Fibroblast of upper back skin (primary cell): Measurements from ENCODE around the gene TRHDE.
A peak's percentile ranks its signal among the peaks of the same experiment; 100 is the strongest.

Source experiments
- DNase-seq: peaks from one replicate; pipeline ENCODE4 v3.0.0-alpha.2; 2013

The TRHDE gene, protein sequence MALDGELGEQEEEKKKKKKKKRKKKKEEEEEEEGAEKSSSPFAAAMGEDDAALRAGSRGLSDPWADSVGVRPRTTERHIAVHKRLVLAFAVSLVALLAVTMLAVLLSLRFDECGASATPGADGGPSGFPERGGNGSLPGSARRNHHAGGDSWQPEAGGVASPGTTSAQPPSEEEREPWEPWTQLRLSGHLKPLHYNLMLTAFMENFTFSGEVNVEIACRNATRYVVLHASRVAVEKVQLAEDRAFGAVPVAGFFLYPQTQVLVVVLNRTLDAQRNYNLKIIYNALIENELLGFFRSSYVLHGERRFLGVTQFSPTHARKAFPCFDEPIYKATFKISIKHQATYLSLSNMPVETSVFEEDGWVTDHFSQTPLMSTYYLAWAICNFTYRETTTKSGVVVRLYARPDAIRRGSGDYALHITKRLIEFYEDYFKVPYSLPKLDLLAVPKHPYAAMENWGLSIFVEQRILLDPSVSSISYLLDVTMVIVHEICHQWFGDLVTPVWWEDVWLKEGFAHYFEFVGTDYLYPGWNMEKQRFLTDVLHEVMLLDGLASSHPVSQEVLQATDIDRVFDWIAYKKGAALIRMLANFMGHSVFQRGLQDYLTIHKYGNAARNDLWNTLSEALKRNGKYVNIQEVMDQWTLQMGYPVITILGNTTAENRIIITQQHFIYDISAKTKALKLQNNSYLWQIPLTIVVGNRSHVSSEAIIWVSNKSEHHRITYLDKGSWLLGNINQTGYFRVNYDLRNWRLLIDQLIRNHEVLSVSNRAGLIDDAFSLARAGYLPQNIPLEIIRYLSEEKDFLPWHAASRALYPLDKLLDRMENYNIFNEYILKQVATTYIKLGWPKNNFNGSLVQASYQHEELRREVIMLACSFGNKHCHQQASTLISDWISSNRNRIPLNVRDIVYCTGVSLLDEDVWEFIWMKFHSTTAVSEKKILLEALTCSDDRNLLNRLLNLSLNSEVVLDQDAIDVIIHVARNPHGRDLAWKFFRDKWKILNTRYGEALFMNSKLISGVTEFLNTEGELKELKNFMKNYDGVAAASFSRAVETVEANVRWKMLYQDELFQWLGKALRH

GRCh38 chr12:72272091-72272661 lies at the start of gene TRHDE:
TRHDE (plus strand) TSS chr12:72272370; CDS start chr12:72272644, 274 bp downstream.
- DNase-seq = peak; percentile 64

GRCh38 chr12:72226510-72226909 lies 45.7 kb upstream of the TRHDE start:
- DNase-seq = no peak

DNA sequence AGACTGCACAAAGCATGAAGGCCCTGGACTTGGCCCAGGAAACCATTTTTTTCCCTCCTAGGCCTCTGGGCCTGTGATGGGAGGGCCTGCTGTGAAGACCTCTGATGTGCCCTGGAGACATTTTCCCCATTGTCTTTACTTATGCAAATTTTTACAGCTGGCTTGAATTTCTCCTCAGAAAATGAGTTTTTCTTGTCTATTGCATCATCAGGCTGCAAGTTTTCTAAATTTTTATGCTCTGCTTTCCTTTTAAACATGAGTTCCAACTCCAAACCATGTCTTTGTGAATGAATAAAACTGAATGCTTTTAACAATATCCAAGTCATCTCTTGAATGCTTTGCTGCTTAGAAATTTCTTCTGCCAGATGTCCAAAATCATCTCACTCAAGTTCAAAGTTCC lies 43.7 kb upstream of the TRHDE start:
- peak; percentile 24 for DNase-seq

GRCh38 chr12:72230589-72230988 lies 41.6 kb upstream of the TRHDE start:
- DNase-seq = peak; percentile 90

DNA sequence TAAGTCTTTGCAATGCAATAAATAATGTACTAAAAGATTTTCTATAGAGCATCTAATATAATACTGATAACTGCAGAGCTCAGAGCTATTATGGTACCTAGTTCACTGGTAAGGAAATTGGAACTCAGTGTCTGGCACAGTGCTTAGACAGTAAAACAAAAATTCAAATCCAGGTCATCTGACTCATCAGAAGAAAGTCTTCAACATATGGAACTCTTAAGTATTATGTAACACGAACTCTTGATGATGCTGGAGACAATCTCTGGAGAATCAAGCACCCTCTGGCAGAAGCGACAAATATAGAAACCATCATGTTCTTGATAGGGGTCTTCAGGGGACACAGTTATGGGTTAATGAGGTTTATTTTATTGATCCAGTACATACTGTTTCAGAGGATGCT lies 37.3 kb upstream of the TRHDE start:
- peak; percentile 67 for DNase-seq

DNA sequence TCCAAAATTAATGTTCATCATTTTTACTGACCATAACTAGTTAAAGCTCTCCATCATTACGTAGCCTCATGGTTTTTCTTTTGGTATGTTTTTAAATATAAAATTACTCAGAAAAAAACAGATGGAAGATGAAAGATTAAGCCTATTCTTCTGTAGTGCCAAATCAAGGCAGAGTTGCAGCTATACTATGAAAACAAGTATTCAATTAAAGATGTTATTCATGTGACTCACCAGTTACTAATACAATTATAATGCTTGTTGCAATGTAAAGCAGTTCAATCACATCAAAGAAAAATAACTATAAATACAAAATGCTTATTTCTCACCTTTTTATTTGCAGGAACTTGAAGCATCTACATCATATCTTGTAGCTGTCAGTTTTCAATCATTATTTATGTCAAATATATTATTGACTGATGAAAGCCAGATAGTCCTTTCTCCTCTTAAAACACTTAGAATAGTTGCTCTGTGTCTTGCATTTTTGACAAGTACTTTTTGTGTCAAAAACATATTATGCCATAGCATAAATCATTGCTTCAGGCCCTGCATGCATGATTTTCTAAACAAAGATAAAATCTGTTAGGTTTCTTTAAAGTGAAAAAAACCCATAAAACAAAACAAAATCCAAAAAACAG lies 36.0 kb upstream of the TRHDE start:
- DNase-seq = peak; percentile 70

GRCh38 chr12:72241552-72241951 lies 30.6 kb upstream of the TRHDE start:
- no peak for DNase-seq

GRCh38 chr12:72242946-72243345 lies 29.2 kb upstream of the TRHDE start:
- DNase-seq = no peak

DNA sequence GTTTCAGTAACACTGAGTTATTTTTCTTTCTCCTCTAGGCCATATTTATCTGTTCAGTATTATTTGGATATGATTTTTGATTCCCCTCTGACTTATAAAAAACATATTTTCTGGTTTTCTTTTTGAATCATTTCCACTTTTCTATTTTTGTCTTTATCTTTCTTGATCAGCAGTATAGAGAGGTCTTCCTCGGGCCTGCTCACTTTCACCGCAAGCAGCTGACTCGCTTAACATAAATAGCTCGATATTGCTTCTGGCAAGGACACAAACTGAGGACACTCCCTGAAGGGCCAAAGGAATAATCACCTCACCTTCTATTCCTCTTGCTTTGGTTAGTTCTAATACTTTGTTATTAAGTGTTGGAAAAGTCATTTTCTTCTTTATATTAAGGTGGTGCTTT lies 25.8 kb upstream of the TRHDE start:
- peak; percentile 40 for DNase-seq

DNA sequence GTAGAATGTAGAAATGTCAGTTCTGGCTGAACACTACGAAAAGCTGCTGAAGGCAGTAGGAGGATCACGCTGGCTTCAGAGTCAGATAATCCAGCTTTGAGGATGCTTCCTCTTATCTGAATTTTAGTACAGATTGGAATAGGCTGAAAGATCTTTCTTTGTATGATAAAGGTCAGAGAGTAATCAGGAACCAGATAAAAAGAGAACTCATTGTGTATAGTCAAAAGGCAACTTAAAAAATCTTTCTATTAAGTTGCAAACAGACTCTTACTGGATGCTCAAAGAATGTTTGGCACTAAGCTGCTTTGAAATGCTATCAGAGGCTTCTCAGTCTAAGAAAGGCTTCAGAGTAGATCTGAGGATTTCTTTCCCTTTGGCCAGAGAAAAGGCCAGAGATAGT lies 21.8 kb upstream of the TRHDE start:
- no peak for DNase-seq

DNA sequence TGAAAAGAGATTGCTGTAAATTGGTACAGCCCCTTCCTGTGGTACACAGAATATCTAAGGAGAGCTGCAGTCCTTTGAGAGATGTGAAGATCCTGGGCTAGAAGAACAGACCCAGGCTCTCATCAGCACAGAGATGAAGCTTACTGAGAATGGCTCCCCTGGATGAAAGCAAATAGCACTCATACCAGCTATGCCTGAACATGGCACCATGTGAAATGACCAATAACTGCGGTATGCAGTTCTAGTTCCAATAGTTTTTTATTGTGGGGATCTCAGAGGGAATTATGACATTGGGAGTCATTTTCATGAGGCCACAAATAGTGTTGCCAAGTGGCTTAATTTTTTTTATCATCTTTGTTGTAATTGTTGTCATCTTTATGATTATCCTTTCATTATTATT lies 15.4 kb upstream of the TRHDE start:
- DNase-seq = peak; percentile 38

- DNase-seq = no peak
Observed at GRCh38 chr12:72261885-72262284, 10.3 kb upstream of the TRHDE start.

- DNase-seq = peak; percentile 41
Observed at GRCh38 chr12:72264548-72265175, 7.5 kb upstream of the TRHDE start.

DNA sequence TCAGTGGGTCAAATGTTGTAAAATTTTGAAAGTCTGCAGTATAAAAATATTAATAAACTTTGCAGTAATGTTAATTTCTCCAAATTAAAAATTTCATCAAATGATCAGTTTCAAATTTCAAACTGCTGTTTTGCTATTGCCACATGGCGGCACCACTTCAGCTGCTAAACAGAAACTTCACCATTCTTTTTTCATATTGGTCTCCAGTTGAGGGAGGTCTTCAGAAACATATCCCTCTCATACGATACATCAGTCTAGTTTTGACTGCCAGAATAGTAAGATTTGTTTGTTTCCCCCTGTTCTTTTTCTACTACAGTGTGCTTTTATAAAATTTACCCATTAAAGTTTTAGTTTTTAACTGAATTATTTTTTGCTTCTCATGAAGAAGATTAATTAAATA lies 4.2 kb upstream of the TRHDE start:
- peak; percentile 46 for DNase-seq

DNA sequence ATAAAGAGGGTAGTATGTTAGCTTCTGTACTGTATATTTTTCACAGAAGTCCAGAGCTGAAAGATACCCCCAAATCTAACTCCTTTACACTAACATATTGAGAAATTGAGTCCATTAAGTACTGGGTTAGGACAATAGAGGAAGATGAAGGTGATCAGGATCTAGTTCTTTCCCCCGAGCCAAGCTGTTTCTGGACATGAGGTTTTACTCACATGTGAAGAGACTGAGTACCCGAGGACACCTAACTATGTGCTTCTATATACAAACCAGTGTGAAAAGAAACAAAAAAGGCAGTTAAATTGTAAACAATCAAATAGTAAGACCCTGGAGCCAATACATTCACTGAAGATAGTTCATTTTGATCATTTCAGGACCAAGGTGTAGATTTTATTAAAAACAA lies 3.8 kb upstream of the TRHDE start:
- no peak for DNase-seq

- DNase-seq = no peak
Observed at GRCh38 chr12:72269491-72269890, 2.7 kb upstream of the TRHDE start.

DNA sequence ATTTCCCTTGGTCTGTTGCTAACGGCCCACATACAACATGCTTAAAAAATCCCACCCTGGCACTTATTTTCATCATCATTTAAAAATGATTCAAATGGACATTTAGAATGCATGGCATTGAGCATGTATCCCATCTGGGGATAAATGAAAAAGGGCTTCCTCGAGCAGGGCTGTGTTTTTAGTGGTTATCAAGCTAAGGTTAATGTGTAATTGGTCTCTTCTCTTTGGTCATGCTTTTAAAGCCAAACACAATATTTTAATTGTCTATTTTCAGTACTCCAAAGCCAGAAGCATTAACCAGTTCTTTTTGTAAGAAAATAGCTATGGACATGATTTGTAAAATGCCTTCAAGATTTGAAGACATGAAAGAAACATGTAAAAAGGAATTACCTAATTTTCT lies 1.9 kb upstream of the TRHDE start:
- DNase-seq = no peak

- DNase-seq = no peak
Observed at GRCh38 chr12:72270961-72271360, 1.2 kb upstream of the TRHDE start.

DNA sequence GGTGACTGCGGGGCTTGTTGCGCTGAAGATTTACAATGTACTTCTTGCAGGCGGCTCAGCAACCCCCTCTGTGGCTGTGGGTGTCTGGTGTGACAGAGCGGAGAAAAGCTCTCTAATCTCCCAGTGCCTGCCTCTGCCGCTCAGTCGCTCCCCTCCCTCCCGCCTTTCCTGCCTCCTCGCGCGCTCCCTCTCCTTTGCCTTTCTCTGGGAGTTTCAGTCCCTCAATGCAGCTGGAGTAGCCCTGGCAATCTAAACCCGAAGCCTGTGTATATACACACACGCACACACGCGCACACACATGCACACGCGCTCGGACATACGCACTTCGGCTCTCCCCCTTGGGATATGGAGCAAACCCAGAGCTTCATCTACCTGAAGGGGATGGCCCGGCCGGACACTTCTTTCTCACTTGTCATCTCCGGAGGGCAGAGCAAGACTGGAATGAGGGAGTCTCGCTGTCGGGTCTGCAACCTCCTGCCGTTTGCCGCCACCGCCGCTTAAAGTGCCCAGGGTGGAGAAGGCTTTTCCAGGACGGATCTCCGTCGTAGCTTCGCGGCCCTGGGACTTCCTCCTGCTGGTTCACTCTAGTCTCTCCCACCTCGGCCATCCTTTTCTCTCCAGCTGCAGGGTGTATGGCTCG lies 599 bp upstream of the TRHDE start:
- DNase-seq = peak; percentile 61

- peak; percentile 36 for DNase-seq
Observed at GRCh38 chr12:72272731-72273498, 745 bp downstream of the TRHDE start.

DNA sequence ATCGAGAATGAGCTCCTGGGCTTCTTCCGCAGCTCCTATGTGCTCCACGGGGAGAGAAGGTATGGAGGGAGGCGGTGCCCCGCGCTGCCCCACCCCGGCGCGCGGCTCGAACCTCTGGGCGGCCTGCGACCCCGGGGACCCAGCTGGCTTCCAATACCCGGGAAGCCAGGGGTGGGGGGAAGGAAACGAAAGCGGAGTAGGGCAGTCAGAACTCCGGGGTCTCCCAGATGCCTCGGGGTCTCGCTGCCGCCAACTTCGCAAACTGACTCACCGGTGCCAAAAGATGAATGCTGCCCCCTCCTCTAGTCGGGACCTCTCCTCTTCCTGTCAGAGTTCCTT lies 1.3 kb downstream of the TRHDE start:
- no peak for DNase-seq
